Measurements from ENCODE around the gene REV1.
"Not testable (repeated sequence)": the region's sequence is repeated elsewhere in the genome, so short reads cannot be mapped to it uniquely, and the experiment has no call there.

The REV1 gene

DNA sequence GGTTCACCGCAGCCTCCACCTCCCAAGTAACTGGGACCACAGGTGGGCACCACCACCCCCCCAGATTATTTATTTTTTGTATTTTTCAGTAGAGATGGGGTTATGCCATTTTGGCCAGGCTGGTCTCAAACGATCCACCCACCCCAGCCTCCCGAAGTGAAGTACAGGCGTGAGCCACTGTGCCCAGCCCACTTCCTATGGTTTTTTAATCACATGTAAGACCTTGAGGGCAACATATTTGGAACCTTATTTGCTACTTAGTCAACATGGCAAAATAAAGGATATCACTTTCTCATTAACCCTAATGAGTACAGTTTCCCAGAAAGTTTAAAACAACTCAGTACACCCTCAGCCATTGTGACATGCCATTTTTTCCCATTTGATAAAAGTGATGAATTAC, 88.0 kb downstream of the REV1 start:
- no peak for FAIRE-seq

DNA sequence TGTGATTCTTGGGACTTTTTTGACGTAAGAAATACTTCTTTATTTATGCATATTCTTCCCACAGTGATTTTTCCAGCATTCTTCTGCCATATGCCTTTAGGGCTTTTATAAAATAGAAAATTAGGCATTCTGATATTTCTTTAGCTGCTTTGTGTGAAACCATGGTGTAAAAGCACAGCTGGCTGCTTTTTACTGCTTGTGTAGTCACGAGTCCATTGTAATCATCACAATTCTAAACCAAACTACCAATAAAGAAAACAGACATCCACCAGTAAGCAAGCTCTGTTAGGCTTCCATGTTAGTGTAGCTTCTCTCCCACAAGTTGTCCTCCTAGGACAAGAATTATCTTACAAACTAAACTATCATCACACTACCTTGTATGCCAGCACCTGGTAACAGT, 90.0 kb downstream of the REV1 start:
- FAIRE-seq, result no peak

DNA sequence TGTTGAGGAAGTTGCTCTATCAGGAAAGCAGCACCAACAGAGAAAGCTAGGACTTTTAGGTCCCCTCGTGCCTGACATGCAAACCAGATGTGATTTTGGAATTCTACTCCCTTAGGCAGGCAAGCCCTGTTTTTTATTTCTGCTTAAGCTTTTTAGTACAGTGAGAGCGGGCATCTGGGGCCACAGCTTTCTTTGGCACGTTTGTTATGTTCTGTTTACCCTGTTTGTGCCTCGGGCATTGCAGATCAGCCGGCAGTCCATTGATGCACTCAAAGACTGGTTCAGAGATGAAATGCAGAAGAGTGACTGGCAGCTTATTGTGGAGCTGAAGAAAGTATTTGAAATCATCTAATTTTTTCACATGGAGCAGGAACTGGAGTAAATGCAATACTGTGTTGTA, 90.8 kb downstream of the REV1 start:
- FAIRE-seq, result no peak

DNA sequence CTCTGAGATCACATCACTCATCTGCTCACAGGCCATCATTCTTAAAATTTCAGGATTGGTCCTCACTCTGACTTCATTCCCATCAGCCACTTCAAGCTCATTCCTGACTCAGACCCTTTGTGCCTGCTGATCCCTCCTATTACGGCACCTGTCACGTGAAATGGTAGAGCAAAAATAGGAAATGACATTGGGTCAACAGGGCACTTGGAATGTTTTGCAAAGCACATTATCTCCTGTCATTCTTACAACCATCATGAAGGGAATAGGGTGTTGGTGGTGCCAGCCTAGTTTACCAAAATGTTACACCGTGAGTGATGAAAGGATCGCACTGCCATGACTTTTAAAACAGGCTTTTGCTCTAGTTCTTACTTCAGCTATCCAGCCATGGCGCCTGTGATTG, 91.5 kb downstream of the REV1 start:
- no peak for FAIRE-seq

DNA sequence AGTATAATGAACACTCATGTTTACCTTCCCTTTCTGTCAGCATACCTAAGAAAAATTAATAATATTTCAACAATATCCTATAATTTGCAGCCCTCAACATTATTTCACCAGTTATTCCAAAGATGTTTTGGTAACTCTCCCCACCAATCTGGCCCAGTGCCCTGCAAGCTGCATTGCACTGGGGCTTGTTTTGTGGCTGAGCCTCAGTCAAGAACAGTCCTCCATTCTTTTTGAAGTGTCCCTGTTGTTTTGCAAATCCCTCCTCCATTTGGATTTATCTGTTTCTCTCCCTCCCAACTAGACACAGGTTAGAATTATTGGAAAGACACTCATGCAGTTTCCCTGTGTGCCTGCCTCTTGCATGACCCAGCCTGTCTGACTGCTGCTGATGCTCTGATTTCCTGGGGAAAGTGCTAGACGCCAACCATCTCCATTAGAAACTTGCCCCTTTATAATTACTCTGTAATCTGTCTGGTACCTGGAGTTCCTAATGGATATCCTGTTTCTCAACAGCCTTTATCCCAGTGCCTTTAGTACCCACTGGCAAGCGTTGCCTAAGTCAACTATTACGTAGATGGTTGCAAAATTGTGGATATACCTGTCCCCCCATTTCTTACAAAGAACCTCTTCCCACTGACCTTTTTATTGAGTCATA, 92.4 kb downstream of the REV1 start:
- FAIRE-seq, result no peak

DNA sequence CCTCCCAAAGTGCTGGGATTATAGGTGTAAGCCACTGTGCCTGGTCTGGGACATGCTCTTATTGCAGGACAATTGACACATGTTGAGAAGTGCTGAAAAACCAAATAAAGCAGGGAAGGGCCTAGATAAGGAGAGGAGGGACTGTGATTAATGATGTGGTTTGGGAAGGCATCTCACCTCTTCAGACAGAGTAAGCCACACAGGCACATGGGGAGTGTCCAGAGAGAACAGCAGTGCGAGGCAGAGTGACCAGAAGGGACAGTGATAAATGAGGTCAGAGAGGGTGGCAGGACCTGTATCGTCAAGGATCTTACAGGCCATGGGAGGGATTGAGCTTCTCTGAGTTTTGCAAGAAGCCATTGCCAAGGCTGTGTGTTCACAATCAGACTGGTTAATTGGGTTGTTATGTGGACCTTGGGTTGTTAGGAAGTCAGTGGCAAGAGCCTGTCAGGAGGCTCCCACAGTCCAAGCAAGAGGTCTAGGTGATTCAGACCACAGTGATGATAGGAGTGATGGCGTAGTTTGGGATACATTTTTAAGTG, 94.2 kb downstream of the REV1 start:
- no peak for FAIRE-seq

DNA sequence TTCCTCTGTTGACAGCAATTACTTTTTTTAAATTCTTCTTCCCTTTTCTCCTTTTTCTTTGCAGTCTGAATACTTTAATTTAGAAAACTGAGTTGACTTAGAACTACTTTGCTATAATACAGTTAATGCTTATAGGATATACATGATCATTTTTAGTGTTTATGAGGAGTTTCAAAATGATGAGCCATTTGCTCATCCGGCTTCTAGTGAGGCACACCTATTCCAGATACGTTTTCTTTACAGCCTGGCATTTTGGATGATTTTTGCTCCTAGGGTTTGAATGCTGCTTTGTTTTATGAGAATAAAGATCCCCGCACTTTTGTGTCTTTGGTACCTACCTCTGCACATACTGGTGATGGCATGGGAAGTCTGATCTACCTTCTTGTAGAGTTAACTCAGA, 99.9 kb downstream of the REV1 start:
- FAIRE-seq, result no peak

DNA sequence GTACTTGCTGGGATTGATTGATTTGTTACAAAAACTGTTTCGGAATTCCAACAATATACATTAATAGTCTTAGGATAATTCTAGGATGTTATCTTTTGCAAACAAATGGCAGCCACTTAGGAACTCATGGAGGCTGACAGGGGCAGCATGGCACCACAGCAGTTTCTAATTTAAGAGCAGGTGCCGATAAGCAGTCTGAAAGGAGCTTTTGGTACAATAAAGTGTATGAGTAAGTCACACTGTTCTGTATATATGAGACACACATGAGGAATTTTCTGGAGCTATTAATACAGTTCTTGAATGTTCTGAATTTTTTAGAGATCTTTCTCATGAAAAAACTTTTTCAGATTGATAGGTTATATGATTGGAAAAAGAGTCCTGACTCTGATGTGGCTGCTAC, 100.4 kb downstream of the REV1 start:
- FAIRE-seq, result no peak

DNA sequence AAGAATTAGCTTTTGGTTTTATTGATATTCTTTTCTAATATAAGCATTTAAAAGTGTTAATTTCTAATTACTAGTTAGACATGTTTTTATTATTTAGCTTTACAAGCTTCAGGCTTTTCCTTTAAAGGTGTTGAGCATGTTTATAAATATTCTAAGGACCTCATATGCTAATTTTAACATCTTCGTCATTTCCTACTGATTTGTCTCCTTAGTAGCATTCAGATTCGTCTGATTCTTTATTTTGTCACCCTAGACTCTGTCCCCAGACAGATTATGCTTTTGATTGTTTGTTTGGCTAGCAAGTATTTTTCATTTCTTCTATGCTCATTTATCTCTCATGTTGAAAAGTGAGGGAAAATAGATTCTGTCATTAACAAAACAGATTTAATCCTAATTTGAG, 100.9 kb downstream of the REV1 start:
- no peak for FAIRE-seq

DNA sequence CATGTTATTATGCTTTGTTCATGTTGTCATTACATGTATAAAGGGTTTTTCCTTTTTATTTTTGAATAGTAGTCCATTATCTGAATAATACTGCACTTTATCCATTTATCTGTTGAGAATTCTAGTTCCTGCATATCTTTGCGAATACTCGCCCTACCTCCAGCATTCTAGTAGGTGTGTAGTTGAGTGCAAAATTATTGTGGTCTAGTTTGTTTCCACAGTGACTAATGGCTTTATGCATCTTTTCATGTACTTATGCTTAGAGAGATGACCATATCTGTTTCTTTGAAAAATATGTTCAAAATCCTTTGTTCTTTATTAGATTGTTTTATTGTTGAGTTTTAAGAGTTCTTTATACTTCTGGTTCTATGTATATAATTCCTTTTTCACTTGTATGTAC, 103.8 kb downstream of the REV1 start:
- no peak for FAIRE-seq

DNA sequence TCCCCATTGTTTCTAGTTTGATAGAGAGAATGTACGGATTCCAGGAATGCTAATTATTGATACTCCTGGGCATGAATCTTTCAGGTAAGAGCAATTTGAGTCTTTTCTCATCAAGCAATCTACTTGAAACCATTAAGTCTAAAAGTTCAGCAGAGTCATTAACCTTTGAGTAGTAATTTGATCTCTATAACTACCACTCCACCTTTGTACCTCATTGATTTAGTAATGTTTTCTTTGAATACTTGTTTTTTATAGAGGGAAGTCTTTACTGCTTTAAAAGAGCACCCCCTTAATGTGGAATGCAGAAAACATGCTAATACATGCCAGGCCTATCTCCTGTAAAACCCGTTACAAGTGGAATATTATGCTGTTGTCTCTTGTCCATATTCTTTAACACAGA, 107.7 kb downstream of the REV1 start:
- FAIRE-seq, result no peak

DNA sequence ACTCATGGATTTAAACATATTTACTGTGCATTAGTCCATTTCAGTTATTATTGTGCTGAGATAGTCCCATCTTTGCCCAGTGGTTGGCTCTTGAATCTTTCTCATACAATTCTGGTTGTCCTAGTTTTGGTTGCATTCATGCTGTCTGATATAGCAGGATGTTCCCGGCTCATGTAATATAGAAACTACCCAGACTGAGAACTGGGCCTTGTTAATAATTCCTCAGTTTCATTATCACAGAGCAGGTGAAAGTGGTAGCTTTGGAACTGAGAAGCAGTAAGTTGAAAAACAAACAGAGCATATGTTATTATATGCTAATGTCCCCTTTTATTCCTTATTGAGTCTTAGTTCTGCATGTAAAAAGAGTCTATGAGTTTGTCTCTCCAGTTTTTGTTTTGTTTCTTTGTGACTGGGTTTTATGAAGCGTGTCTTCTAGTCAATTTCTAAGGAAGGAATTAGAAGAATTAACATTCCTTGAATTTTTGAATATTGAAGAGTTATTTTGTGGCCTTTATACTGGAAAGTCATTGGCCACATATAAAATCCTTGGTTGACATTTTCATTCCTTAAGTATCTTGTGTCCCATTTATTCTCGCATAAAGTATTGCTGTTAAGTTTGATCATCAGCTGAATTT, 109.3 kb downstream of the REV1 start:
- FAIRE-seq, result no peak

DNA sequence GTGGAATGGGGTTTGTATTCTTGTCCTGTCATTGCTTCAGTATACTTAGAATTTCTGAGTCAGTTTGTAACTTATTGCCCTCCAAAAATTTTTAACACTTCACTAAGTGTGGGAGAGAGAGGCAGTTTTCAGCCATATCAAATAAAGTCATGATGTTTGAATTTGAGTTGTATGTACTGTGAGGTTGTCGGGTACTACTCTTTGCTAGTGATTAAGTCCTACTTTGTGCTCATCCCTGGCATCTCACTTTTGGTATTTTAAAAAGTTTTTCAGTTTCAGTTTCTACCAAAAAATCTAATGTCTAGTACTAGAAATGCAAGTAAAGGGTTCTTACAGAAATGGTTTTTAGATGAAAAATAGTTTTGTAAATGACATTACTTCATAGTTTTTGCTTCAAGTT, 111.9 kb downstream of the REV1 start:
- no peak for FAIRE-seq

DNA sequence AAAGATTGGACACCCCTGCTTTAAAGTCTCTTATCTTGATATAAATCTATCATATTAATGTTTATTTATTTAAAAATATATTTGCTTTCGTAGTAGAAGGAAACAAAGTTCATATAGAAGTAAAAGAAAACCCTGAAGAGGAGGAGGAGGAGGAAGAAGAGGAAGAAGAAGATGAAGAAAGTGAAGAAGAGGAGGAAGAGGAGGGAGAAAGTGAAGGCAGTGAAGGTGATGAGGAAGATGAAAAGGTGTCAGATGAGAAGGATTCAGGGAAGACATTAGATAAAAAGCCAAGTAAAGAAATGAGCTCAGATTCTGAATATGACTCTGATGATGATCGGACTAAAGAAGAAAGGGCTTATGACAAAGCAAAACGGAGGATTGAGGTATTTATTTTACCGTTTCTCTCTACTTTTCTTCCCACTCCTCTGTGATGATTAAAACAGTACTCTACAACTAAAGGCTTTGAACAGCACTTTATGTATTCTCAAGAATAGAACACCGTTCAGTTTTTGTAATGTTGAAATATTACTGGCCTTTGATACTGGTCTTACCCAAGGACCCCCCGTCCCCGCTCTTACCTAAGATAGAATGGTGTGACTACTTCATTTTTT, 113.5 kb downstream of the REV1 start:
- FAIRE-seq, result no peak

DNA sequence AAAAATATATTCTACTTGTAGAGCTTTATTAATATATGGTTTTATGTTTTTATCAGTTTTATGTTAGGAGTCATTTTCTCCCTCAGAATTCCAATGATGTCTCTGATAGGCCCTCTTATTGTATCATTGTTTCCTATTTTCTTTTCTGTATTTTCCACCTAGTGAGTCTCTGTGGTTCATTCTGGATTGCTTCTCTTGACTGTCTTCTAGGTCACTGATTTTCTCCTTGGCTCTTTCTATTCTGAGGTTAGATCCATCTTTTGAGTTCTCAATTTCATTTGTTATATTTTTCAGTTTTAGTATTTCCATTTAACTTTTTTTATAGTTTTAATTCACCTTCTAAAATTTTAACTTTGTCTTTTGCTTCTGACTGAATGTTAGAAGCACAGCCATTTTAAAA, 115.1 kb downstream of the REV1 start:
- no peak for FAIRE-seq

DNA sequence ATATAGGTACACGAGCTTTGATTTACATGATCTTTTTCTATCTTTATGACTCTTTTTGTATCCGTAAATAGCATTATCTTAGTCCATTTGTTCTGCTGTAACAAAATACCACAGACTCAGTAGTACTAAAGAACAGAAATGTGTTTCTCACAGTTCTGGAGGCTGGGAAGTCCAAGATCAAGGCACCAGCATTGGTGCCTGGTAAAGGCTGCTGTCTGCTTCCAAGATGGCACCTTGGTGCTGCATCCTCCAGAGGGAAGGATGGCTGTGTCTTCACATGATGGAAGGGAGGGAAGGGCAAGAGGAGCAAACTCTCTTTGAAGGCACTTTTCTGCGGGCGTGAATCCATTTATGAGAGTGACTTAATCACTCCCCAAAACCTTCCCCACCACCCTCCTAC, 116.7 kb downstream of the REV1 start:
- FAIRE-seq, result no peak

DNA sequence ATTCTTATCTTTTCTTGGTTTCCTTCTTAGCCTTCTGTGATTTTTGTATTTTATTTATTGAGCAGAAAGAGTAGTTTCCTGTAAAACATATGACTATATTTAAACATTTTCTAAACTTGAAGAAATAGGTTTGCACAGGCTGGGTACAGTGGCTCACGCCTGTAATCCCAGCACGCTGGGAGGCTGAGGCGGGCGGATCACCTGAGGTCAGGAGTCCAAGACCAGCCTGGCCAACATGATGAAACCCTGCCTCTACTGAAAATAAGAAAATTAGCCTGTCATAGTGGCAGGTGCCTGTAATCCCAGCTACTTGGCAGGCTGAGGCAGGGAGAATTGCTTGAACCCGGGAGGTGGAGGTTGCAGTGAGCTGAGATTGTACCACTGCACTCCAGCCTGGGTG, 121.0 kb downstream of the REV1 start:
- FAIRE-seq, result not testable (repeated sequence)

DNA sequence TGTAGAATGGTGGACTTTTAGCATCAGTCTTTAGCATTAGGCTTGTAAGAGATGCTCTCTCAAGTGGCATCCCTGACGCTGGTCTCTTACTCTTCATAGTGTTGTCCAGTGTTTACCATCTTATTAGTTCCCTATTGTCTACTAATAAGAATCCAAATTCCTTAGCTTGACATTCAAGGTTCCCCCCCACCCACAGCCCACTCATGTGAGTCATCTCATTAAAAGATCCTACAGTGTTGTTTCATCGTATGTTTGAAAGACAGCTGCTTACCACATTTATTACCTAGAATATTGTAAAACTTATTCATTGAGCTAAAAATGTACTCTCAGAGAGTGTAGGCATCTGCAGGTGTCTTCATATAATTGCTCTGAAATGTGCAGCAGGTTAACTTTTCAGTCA, 124.2 kb downstream of the REV1 start:
- FAIRE-seq, result no peak

DNA sequence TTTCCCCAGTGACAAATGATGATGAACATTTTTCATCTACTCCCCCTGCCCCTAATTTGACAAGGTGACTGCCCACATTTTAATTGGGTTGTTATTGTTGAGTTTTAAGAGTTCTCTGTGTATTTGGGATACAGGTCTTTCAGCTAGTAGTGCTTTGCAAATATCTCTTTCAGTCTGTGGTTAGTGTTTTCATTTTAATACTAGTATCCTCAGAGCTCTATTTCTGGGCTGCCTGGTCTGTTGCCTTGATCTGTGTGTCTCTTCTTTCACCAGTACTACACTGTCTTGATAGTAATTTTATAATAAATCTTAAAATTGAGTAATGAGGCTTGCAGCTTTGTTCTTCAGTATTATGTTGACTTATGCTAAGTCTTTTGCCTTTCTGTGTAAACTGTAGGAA, 133.0 kb downstream of the REV1 start:
- FAIRE-seq, result no peak

DNA sequence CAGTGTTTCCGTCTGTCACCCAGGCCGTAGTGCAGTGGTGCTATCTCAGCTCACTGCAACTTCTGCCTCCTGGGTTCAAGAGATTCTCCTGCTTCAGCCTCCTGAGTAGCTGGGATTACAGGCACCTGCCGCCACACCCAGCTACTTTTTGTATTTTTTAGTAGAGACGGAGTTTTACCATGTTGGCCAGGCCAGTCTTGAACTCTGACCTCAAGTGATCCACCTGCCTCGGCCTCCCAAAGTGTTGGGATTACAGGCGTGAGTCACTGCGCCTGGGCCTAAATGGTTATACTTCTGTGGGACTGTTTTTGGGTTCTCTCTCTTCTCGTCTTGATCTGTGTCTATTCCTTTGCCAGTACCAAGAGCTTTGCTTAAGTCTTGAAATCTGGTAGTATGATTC, 135.0 kb downstream of the REV1 start:
- not testable (repeated sequence) for FAIRE-seq

DNA sequence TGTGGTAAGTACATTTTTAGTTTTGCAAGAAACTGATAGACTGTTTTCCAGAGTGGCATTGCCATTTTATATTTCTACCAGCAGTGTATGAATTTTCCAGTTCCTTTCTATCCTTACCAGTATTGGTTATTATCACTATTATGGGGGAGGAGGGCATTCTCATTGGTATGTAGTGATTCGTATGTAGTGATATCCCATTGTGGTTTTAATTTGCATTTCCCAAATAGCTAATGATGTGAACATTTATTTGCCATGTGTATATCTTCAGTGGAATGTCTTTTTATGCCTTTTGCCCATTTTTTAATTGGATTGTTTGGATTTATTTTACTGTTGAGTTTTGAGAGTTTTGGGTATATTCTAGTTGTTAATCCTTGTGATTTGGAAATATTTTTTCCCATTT, 135.7 kb downstream of the REV1 start:
- peak; percentile 18 for FAIRE-seq
